ENCODE results near the gene SOX6. TPM values are rescaled to one million over a fixed set of nuclear protein-coding genes. Genes with fewer than 3 reads are reported as not detected.

Gene SOX6
- total RNA-seq, 1 donor from 2014 or later = 1.4 TPM

DNA sequence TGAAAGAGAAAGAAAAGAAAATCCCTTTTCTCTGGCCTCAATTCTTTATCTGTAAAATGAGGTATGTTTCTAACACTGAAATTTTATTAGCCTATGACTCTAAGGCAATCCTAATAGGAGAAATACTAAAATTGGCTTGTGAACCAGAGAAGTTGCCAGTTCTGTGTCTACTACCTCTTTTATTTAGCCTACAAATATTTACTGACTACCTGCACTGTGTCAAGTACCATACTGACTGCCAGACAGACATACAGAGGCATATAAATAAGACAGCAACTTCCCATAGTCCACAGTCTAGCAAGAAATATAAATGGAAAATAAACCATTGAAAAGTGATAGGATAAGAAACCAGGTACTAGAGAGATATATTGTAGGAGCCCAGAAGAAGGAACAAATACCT, 2.4 kb upstream of the SOX6 start:
- Mint-ChIP-seq H3K27ac (ENCODE audit: unreplicated experiment) (no peak overlapping the region), H3K4me3 (ENCODE audit: unreplicated experiment) (no peak overlapping the region), H3K9me3 (ENCODE audit: unreplicated experiment) (no peaks in the 10 kb centered on the region), H3K27me3 (ENCODE audit: unreplicated experiment) (peaks cover 5% of the 10 kb centered on the region), H3K4me1 (ENCODE audit: low read depth, unreplicated experiment) (no peaks in the 10 kb centered on the region), H3K36me3 (ENCODE audit: unreplicated experiment) (no peaks in the 10 kb centered on the region)
- DNase-seq = no peak
- TF ChIP-seq, protein P1, sequence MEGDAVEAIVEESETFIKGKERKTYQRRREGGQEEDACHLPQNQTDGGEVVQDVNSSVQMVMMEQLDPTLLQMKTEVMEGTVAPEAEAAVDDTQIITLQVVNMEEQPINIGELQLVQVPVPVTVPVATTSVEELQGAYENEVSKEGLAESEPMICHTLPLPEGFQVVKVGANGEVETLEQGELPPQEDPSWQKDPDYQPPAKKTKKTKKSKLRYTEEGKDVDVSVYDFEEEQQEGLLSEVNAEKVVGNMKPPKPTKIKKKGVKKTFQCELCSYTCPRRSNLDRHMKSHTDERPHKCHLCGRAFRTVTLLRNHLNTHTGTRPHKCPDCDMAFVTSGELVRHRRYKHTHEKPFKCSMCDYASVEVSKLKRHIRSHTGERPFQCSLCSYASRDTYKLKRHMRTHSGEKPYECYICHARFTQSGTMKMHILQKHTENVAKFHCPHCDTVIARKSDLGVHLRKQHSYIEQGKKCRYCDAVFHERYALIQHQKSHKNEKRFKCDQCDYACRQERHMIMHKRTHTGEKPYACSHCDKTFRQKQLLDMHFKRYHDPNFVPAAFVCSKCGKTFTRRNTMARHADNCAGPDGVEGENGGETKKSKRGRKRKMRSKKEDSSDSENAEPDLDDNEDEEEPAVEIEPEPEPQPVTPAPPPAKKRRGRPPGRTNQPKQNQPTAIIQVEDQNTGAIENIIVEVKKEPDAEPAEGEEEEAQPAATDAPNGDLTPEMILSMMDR (IDR thresholded peaks at IDR 0.05; ENCODE audit: partially characterized antibody, unreplicated experiment) = no peak

DNA sequence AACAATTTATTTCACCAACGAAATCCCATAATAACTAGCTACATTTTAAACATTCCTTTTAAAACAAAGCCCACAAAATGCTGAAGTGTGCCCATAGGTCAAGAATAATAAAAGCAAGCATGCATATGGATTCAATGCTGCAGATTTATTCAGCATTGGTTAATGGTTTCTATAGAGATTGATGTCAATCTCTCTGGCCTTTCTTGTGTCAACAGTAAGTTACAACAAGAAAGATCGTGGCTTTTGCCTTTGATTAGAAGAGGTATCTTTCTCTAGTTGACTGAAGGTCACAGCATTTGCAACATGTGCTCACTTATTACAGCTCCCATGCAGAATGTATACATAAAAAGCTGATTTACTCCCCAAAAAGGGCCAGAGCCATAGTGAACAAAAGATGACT, 1.4 kb upstream of the SOX6 start:
- H3K27ac Mint-ChIP-seq (ENCODE audit: unreplicated experiment) = no peak overlapping the region

DNA sequence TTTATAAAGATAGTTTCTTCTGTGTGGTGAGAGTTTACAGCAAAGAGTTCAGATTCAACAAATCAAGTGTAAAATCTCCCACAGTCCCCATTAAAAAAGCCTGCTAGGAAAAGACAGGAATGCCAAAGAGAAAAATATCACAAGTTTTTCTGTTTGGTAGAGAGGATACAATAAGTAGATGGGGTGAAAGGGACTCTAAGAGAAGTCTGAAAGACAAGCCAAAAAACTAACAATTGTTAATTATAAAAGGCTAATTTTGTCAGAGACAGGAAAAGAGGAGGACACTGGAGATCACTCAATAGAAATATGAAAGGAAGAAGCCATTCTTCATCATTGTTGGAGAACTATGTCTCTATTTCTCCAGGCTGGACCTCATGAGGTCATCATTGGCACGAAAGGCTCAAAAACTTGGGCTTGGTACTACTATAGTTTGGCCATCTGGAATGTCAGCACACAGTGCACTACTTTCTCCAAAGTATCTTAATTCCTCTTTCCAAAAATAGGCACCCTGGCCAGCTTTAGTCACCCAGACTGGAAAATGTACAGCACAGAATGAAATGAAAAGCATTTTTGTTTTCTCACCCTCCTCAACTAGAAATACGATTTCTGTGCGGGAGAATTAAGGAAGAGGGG, 531 bp upstream of the SOX6 start:
- no peak for DNase-seq
- TF ChIP-seq, protein P1 (IDR thresholded peaks at IDR 0.05; ENCODE audit: partially characterized antibody, unreplicated experiment) = no peak
- no peak overlapping the region for H3K27ac Mint-ChIP-seq (ENCODE audit: unreplicated experiment)
- no peak overlapping the region for H3K4me3 Mint-ChIP-seq (ENCODE audit: unreplicated experiment)
- H3K36me3 Mint-ChIP-seq (ENCODE audit: unreplicated experiment) = no peaks in the 10 kb centered on the region
- no peaks in the 10 kb centered on the region for H3K4me1 Mint-ChIP-seq (ENCODE audit: low read depth, unreplicated experiment)
- H3K27me3 Mint-ChIP-seq (ENCODE audit: unreplicated experiment) = peaks cover 5% of the 10 kb centered on the region
- H3K9me3 Mint-ChIP-seq (ENCODE audit: unreplicated experiment) = no peaks in the 10 kb centered on the region

More for the DNA sequence above, 1.4 kb upstream of the SOX6 start:
- Mint-ChIP-seq H3K4me1 (ENCODE audit: low read depth, unreplicated experiment) (no peaks in the 10 kb centered on the region), H3K9me3 (ENCODE audit: unreplicated experiment) (no peaks in the 10 kb centered on the region), H3K27me3 (ENCODE audit: unreplicated experiment) (peaks cover 5% of the 10 kb centered on the region), H3K36me3 (ENCODE audit: unreplicated experiment) (no peaks in the 10 kb centered on the region), H3K4me3 (ENCODE audit: unreplicated experiment) (no peak overlapping the region)
- no peak for DNase-seq
- TF ChIP-seq, protein P1 (IDR thresholded peaks at IDR 0.05; ENCODE audit: partially characterized antibody, unreplicated experiment) = no peak

DNA sequence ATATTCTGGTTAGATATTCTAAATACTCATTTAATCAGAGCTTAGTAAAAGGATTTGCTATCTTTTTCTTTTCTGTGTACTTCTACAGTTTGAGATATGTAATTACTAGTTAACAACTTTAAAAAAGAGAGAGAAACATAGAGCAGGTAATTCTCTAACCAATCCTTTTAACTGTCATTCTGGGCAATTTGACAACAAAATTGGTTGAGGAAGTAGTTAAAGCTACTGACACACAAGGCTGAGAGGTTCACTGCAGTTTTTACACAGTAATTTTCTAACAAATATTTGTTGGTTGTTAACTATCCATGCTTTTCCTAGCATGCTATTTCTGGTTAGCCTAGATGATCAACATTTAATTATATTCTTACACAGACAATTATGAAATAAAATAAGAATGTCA, 3.6 kb downstream of the SOX6 start:
- no peak for DNase-seq
- no peak overlapping the region for H3K4me3 Mint-ChIP-seq (ENCODE audit: unreplicated experiment)
- H3K36me3 Mint-ChIP-seq (ENCODE audit: unreplicated experiment) = no peaks in the 10 kb centered on the region
- H3K9me3 Mint-ChIP-seq (ENCODE audit: unreplicated experiment) = no peaks in the 10 kb centered on the region
- no peak overlapping the region for H3K27ac Mint-ChIP-seq (ENCODE audit: unreplicated experiment)
- H3K4me1 Mint-ChIP-seq (ENCODE audit: low read depth, unreplicated experiment) = no peaks in the 10 kb centered on the region
- TF ChIP-seq, protein P1 (IDR thresholded peaks at IDR 0.05; ENCODE audit: partially characterized antibody, unreplicated experiment) = no peak
- H3K27me3 Mint-ChIP-seq (ENCODE audit: unreplicated experiment) = no peaks in the 10 kb centered on the region

DNA sequence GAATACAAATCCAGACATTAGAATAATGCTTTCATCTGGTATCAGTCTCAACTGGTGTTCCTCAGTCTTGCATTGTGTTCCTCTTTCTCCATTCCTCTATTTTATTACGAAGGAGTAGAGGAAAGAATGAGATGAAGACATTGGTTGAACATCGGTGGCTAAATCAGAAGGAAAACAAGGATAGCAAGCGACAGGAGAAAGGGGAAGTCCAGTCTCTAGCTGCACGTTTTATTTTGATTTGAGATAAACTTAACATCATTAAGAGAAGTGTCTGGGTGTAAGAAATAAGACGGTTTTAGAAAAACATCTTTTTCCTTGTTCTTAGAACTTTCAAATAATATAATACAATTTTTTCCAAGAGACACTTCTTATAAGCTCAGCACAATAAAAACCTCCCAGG, 6.2 kb downstream of the SOX6 start:
- no peak for DNase-seq
- Mint-ChIP-seq H3K9me3 (ENCODE audit: unreplicated experiment) (no peaks in the 10 kb centered on the region), H3K4me1 (ENCODE audit: low read depth, unreplicated experiment) (no peaks in the 10 kb centered on the region), H3K36me3 (ENCODE audit: unreplicated experiment) (no peaks in the 10 kb centered on the region), H3K27me3 (ENCODE audit: unreplicated experiment) (no peaks in the 10 kb centered on the region), H3K27ac (ENCODE audit: unreplicated experiment) (no peak overlapping the region), H3K4me3 (ENCODE audit: unreplicated experiment) (no peak overlapping the region)
- TF ChIP-seq, protein P1 (IDR thresholded peaks at IDR 0.05; ENCODE audit: partially characterized antibody, unreplicated experiment) = no peak
